ENCODE results near the gene EEF1B2.
"Not testable (repeated sequence)": the region's sequence is repeated elsewhere in the genome, so short reads cannot be mapped to it uniquely, and the experiment has no call there.

Gene EEF1B2

DNA sequence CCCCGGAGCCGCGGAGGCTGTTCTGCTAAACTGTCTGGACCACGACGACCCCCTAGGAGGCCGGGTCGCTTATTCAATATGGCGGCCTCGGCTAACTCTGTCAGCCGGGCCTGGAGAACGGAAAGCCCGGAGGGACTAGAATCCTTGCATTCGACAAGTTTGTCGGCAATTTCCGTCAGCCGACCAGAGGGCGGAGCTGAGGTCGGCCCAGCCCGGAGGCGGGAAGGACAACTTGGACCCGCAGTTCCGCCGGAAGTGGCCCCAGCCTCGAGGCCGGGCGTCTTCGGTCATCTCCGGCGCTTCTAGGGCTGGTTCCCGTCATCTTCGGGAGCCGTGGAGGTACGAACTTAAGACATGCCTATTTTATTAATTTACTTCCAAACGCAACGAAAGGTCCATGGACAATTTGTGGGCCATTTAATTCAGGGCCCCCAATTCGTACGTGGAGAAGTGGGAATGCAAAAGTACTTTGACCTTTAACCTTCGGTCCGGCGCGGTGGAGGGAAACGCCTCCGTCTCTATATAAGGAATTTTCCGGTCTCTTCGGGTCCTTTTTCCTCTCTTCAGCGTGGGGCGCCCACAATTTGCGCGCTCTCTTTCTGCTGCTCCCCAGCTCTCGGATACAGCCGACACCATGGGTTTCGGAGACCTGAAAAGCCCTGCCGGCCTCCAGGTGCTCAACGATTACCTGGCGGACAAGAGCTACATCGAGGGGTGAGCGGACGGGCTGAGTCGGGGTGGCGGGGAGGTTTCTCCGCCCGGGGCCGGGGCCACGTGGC lies at the start of gene EEF1B2, which contains the start of gene NDUFS1:
TSS of gene EEF1B2 (plus strand) at position 550 of the 779 bp plus-strand sequence. CDS start at position 635, 85 bp downstream.
TSS of gene NDUFS1 (minus strand) at position 99 of the 779 bp plus-strand sequence. CDS start 5,766 bp downstream, outside the sequence.
- FAIRE-seq (no peak), DNase-seq (ENCODE audit: insufficient read length, low spot score) (peak; percentile 96)

DNA sequence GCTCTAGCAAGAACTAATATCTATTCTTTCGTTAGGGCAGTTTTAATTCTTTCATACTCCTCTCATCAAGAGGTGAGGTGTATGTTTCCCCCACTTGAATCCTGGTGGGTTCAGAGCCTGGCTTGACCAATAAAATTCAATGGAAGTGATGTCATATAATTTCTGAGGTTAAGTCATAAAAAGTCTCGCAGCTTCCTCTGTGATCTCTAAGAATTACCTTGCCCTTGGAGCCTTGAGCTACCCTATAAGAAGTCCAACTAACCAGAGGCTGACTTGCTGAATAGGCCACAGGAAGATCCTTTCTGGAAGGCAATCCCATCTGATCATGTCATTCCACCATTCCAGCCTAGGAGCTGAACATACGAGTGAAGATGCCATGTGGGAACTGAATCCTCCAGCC lies 47.6 kb upstream of the EEF1B2 start:
- FAIRE-seq (no peak), DNase-seq (ENCODE audit: insufficient read length, low spot score) (no peak)

DNA sequence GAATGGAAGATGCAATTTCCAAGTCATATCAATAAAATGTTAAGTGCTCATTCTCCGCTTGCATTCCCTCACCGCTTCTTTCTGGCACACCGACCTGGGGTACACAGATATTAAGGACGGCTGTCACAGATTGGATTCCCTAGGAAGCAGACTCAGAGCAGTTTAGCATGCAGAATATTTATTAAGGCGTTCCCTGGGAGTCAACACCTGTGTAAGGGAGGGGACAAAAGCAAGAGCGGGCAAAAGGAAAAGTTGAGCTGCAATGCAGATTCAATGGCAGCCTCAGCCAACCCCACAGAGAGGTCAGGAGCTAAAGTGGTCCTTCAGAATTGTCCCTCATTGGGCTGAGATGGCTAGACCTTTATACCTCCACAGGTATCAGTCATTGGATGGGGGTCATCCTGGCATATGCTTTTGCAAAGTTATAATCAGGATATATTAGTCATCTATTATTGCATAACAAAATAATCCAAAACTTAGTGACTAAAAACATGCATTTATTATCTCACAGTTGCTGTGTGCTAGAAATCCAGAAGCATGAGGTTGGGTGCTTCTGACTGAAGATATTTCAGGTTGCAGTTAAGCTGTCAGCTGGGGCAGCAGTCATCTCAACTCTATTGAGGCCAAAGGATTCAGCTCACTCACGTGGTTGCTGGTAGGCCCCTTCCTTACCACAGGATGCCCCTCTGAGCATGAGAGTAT lies 46.7 kb upstream of the EEF1B2 start:
- DNase-seq (ENCODE audit: insufficient read length, low spot score) (no peak), FAIRE-seq (no peak)

DNA sequence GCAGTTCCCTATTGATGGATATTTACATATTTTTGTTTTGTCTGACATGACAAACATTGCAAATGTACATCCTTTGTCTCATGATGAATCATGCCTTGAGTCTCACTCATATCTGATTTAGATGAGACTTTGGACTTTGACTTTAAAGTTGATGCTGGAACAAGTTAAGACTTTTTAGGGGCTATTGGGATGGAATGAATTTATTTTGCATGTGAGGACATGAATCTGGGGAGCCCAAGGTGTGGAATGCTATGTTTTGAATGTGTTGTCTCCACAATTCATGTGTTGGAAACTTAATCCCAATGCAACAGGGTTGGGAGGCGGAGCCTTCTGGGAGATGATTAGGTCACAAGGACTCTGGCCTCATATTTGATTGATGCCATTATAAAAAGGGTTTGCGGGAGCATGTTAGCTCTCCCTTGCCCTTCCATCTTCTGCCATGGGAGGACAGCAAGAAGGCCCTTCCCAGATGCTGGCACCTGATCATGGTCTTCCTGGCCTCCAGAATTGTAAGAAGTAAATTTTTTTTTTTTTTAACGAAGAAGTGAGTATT lies 44.6 kb upstream of the EEF1B2 start:
- DNase-seq (ENCODE audit: insufficient read length, low spot score) = no peak

DNA sequence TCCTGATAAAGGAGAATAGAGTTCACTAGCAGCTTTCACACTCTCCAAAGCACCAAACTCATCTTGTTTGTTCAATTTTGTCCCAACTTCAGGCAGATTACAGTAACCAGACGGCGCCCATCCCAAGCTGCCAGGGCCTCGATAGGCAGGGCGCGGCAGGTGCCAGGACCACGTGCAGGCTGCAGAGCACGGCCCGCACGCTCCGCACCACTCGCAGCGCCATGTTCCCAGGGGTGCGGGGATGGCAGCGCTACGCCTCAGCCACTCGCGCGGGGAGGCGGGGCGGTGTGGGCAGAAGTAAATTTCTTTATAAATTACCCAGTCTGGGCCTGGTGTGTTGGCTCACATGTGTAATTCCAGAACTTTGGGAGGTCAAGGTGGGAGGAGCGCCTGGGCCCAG lies 43.4 kb upstream of the EEF1B2 start:
- DNase-seq (ENCODE audit: insufficient read length, low spot score) = no peak
- no peak for FAIRE-seq

More for the DNA sequence above, 44.6 kb upstream of the EEF1B2 start:
- no peak for FAIRE-seq

DNA sequence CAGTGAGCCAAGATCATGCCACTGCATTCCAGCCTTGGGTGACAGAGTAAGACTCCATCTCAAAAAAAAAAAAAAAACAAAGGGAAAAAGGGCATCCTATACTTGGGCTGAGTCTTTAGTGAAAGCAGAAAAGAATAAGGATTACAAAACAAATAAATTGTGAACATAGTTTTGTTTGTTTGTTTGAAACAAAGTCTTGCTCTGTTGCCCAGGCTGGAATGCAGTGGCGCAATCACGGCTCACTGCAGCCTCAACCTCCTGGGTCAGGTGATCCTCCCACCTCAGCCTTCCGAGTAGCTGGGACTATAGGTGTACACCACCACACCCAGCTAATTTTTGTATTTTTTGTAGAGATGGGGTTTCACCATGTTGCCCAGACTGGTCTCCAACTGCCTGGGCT lies 37.1 kb upstream of the EEF1B2 start:
- not testable (repeated sequence) for FAIRE-seq; DNase-seq (ENCODE audit: insufficient read length, low spot score)

DNA sequence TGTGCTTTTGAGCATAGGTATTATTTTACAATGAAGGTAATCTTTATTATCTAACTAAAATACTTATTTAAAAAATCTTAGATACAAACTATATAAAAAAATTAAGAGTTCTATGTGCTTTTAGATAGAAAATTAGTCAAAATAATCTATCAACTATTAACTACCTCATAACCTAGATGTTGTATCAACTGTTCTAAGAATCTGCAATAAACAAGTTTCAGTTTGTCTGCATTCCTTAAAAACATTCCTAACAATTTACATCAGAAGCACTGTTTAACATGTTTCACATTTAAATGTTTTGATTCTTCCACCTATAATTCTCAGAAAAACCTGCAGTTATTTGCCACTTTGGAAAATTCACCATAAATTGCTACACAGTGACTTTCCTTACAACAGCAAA lies 33.8 kb upstream of the EEF1B2 start:
- DNase-seq (ENCODE audit: insufficient read length, low spot score) (no peak), FAIRE-seq (no peak)

DNA sequence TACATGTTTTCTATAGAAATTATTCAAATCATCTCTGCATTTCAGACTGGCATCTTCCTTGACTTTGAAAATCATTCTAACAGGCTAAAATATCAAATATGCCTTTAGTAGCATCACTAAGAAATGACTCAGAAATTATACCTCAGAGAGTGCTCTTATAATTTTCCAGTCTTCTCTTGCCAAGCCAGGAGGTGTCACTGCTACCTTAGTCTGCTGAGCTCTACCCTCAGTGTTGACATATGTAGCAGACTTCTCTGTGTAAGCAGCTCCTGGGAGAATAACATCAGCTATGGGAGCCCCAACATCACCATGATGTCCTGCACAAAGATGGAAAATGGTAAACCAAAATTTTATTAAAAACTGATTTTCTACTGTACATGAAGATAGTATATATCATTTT lies 32.0 kb upstream of the EEF1B2 start:
- DNase-seq (ENCODE audit: insufficient read length, low spot score) (peak; percentile 9), FAIRE-seq (no peak)

DNA sequence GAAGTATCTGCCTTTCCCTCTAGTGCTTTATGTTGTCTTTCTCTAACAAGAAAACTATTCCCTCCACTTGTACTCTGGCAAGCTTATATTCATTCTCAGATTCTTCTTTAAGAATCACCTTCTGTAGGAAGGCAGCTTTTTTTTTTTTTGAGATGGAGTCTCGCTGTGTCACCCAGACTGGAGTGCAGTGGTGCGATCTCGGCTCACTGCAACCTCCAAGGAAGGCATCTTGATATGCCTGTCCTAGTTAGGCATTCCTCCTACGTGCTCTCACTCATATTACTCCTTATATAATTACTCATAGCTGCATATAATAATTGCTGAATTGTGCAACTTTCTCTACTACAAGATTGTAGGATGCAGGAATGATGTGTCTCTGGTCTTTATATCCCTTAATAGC lies 16.2 kb upstream of the EEF1B2 start:
- FAIRE-seq = no peak
- DNase-seq (ENCODE audit: insufficient read length, low spot score) = no peak

DNA sequence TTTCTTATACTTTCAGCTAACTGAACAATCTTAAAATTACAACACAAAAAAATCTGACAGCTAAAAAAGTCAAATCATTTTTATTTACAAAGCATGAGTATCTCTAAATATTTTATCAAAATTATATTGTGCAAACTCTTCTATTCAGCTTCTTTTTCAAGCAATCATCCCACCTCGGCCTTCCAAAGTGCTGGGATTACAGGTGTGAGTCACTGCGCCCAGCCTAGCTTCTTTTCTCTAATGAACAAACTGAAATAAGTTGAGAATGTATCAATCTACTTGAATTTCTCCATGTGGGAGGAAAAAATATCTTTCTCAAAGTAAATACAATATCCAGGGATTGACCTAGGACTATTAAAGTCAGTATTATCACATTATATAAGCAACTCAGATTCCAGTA lies 15.3 kb upstream of the EEF1B2 start:
- DNase-seq (ENCODE audit: insufficient read length, low spot score) (no peak), FAIRE-seq (no peak)

DNA sequence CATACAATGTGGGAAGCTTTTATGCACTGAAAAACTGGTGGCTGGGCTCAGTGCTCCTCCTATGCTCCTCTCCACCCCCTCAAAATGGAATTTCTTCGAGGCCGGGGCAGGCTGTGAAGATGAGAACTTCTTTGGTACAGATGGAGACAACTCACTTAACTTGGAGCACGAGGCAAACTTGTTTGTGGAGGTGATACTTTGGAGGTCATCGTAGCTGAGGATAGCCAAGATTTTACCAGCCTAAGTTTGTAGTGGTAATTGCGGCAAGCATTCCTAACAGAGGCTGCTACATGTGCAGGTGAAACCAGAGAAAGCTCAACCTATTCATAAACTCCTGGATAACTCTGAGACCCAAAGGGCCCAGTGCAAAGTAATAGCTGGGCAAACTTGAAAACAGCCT lies 14.0 kb upstream of the EEF1B2 start:
- FAIRE-seq = no peak
- no peak for DNase-seq (ENCODE audit: insufficient read length, low spot score)

DNA sequence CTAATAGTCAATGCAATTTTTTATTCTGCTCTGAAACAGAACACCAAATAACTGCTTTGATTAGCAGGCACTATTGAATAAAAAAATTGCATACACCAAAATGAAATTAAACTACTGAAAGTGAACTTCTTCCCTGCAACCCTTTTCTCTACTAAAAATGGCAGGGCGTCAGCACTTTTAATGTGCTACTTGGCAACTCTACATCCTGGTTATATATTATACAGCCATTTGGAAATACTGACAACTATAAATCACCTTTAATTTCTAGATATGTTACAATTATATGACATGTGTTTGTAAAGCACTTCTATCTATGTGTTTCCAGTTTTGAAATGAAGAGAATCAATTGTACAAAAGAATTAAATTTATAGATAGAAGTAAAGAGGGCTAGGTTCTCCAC lies 10.4 kb upstream of the EEF1B2 start:
- DNase-seq (ENCODE audit: insufficient read length, low spot score) = no peak
- no peak for FAIRE-seq

DNA sequence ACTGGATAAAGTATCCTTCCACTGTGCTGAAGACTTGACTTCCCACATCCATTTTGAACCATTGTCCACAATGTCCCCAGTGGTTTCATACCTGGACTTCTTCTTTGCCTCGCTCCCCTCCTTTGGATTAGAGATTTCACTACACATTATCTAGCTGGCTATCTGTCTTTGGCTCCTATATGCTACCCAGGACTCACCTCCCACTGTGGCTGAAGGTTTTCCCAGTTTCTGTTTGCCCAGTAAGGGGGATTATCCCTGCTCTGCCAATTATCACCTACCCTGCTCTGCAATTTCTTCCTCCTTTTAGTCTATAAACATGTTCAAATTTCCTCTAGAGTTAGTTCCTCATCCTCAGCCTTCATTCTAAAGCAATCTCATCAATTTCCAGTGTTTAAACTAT lies 9.5 kb upstream of the EEF1B2 start:
- no peak for FAIRE-seq
- DNase-seq (ENCODE audit: insufficient read length, low spot score) = no peak

DNA sequence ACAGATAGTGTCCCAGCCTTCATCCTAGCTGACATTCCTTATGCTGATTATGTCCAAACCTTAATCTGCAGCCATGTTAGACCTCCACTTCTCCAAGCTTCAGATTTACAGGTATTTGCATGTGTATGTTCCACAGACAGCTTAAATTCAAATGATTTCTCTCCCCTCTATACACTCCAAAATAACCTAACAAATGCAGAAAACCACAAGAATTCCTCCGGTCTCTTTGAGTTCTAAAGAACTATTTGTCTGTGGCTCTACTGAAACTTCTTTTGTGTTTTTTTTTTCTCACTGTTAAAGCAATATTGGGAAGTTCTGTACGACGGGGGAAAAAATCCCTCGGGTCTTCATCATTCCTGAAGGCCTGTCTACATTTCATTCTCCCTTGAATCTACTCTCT lies 9.1 kb upstream of the EEF1B2 start:
- FAIRE-seq (no peak), DNase-seq (ENCODE audit: insufficient read length, low spot score) (no peak)

DNA sequence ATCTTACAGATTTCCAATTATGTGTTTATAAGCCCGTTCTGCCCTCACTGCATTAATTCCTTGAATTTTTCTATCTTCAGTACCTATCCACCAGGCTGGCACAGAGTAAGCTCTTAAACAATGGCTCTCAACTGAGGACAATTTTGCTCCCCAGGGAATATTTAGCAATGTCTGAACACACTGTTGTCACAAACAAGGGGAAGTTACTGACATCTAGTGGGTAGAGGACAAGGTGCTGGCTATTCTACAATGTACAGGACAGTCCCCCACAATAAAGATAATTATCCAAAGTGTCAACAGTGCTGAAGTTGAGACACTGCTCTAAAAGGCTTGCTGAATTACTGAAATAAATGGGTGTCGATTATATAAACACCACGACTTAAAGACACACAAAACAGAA lies 5.5 kb upstream of the EEF1B2 start:
- DNase-seq (ENCODE audit: insufficient read length, low spot score) (no peak), FAIRE-seq (no peak)

DNA sequence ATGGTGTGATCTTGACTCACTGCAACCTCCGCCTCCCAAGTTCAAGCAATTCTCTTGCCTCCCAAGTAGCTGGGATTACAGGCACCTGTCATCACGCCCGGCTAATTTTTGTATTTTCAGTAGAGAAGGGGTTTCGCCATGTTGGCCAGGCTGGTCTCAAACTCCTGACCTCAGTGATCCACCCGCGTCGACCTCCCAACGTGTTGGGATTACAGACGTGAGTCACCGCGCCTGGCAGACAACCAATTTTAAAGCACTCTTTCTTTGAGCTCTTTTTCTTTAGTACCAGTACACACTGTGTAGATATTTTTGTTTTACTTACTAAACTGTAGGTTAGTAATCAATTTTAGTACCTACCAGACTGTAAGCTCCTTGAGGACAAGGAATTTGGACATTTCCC lies 2.7 kb upstream of the EEF1B2 start:
- not testable (repeated sequence) for DNase-seq (ENCODE audit: insufficient read length, low spot score); FAIRE-seq

DNA sequence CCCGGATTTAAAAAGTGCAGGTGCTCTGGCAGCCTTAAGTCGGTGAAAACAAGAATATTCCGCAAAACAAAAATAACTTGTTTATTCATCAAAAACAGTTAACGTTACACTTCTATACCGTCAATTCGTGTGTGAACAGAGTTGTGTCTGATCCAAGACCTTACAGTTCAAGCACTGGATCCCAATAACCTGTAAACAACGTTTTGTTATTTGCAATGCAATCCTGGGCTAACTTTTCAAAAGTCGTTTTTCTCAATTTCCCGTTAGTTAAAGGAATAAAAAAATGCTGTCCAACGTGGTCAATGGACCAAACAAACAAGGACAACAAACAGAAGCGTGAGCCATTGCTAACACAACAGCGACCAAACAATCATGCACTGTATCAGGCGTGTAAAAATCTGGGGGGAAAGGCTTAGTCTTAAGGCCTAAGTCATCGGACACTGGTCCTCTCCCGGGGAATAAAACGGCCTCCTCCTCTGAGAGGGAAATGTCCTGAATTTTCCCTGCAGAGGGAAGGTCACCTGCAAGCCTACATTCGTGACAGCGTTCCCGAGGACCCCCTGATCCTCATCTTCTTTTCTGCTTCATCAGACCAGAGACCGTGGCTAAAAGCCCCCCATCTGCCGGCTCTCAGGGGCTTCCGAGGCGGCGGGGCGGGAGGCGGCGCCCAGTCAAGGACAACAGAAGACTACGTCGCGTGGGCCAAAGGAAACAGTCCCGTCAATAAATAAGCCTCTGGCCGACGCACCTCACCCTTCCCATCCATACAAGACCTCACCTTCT lies 941 bp upstream of the EEF1B2 start:
- DNase-seq (ENCODE audit: insufficient read length, low spot score) = peak; percentile 26

DNA sequence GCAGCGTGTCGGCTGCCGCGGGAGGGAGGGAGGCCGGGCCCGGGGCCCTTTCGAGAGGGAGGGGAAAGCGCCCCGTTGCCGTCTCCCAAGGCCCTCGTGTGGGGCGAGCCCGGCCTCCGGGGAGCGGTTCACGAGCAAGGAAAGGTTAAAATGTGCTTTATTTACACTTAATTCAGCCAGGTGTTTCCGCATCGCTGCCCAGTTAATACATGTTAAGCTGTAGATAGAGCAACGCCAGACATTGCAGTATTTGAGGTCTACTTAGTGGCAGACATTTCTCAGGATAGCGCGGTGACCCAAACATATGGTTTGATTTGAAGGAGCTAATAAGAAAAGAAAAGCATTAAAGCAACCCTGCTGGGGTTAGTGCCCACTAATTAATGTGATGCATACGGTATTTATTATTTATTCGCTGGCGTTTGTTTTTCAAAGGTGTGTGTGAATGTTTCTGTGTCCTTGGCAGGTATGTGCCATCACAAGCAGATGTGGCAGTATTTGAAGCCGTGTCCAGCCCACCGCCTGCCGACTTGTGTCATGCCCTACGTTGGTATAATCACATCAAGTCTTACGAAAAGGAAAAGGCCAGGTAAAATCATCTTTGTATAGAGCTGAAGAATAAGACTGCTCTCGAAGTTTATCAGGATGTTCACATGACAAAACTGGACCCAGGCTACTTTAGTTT lies 571 bp downstream of the EEF1B2 start:
- no peak for FAIRE-seq
- no peak for DNase-seq (ENCODE audit: insufficient read length, low spot score)

More for the DNA sequence above, 941 bp upstream of the EEF1B2 start:
- no peak for FAIRE-seq

DNA sequence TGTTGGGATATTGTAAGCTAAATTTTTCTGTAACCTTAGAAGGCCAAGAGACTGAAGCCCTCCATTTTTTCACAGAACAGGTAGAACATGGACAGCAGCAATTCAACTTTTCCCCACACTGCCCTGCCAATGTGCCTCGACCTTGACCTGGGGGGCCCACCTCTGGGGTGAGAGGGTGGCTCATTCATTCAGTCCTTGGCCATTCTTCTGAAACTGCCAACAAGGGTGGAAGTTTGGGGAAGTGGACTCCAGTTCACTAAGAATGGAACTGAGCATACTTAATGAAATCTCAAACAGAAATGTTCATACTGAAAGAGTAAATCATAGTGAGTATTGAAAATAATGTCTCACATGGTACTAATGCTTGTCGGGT lies 1.1 kb downstream of the EEF1B2 start:
- DNase-seq (ENCODE audit: insufficient read length, low spot score) (no peak), FAIRE-seq (no peak)

DNA sequence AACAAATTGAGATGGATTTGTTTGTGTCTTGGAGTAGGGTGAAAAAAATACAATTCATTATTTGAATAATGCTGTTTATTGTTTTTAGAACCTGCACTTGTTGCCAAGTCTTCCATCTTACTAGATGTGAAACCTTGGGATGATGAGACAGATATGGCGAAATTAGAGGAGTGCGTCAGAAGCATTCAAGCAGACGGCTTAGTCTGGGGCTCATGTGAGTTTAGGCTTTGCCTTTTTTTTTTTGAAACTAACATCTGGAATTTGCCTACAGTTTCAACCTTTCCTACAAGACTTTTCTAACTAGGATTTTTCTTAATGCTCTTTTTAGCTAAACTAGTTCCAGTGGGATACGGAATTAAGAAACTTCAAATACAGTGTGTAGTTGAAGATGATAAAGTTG lies 2.7 kb downstream of the EEF1B2 start:
- not testable (repeated sequence) for DNase-seq (ENCODE audit: insufficient read length, low spot score); FAIRE-seq

Measured in HTR-8/SVneo (cell line).